ENCODE data around the gene NUDT7.

- TF ChIP-seq CTCF (IDR thresholded peaks at IDR 0.05) (no peak), POLR2A (IDR thresholded peaks at IDR 0.05) (no peak)
Measured at GRCh38 chr16:77767826-77768225, 45.5 kb downstream of the NUDT7 start.

Data from esophagus squamous epithelium (tissue), 4 donors.